Liver (tissue), 9 donors: ENCODE results near the gene CFAP53. TPM values are rescaled to one million over a fixed set of nuclear protein-coding genes. Genes with fewer than 3 reads are reported as not detected.
A peak's percentile ranks its signal among the peaks of the same experiment; 100 is the strongest.

Experiments
- DNase-seq: peaks from one replicate; pipeline ENCODE4 v3.0.0-alpha.2; 2017; ENCODE audit warnings: low spot score
- H3K27ac ChIP-seq, 2 donors: one replicate each; pipeline ENCODE4 v1.7.0; 2013; ENCODE audit warnings: inconsistent platforms in 2 of 2, low read length in 2 of 2, control low read depth in 1 of 2, low read depth in 1 of 2, mild to moderate bottlenecking in 1 of 2
- H3K27me3 ChIP-seq, 4 donors: one replicate each; pipeline versions ENCODE4 v1.6.1 to v1.7.0; 2013; ENCODE audit warnings: low read length in 3 of 4, inconsistent platforms in 1 of 4, mild to moderate bottlenecking in 1 of 4, moderate library complexity in 1 of 4; ENCODE audit not compliant: control insufficient read depth in 4 of 4, insufficient read depth in 4 of 4
- H3K36me3 ChIP-seq, 4 donors: one replicate each; pipeline versions ENCODE4 v1.6.1 to v1.7.0; 2013; ENCODE audit warnings: low read length in 3 of 4, mild to moderate bottlenecking in 3 of 4, low read depth in 1 of 4, moderate library complexity in 1 of 4; ENCODE audit not compliant: control insufficient read depth in 4 of 4, insufficient read depth in 3 of 4
- H3K4me1 ChIP-seq, 4 donors: one replicate each; pipeline versions ENCODE4 v1.6.1 to v1.7.0; 2013; ENCODE audit warnings: low read length in 3 of 4, mild to moderate bottlenecking in 3 of 4, moderate library complexity in 1 of 4; ENCODE audit not compliant: control insufficient read depth in 4 of 4, insufficient read depth in 4 of 4
- H3K4me3 ChIP-seq, 3 donors: one replicate each; pipeline versions ENCODE4 v1.6.1 to v1.7.0; 2013; ENCODE audit warnings: low read length in 3 of 3, control low read depth in 1 of 3, low read depth in 1 of 3, mild to moderate bottlenecking in 1 of 3
- H3K9ac ChIP-seq, 2 donors: one replicate each; pipeline ENCODE4 v1.7.0; 2013; ENCODE audit warnings: low read length in 2 of 2, mild to moderate bottlenecking in 2 of 2, moderate library complexity in 2 of 2, control low read depth in 1 of 2, low read depth in 1 of 2
- H3K9me3 ChIP-seq, 4 donors: one replicate each; pipeline versions ENCODE4 v1.6.1 to v1.7.0; 2013; ENCODE audit warnings: low read length in 3 of 4; ENCODE audit not compliant: control insufficient read depth in 4 of 4
- CTCF ChIP-seq: fragments of 150-350 bp; IDR thresholded peaks from 2 replicates; pipeline ENCODE4 v1.5.1; 2017; ENCODE audit warnings: improper control_type of control experiment, low read depth, low read length; ENCODE audit not compliant: missing input control
- EGR1 ChIP-seq, 2 donors: IDR thresholded peaks; 2 replicates each; pipeline ENCODE4 v1.6.1; 2016 to 2018; ENCODE audit warnings: antibody characterized with exemption in 2 of 2, low read depth in 2 of 2
- FOXA2 ChIP-seq: IDR thresholded peaks from 2 replicates; pipeline ENCODE4 v1.6.1; 2016; ENCODE audit warnings: antibody characterized with exemption
- GABPA ChIP-seq, 2 donors: IDR thresholded peaks in 1 of 2; conservative IDR thresholded peaks in 1 of 2; 2 replicates each; pipeline ENCODE4 v1.6.1; 2016; ENCODE audit warnings: antibody characterized with exemption in 2 of 2, mild to moderate bottlenecking in 1 of 2, moderate library complexity in 1 of 2
- HNF4A ChIP-seq, 2 donors: conservative IDR thresholded peaks; 2 replicates each; pipeline ENCODE4 v1.6.1; 2016; ENCODE audit warnings: antibody characterized with exemption in 2 of 2, mild to moderate bottlenecking in 2 of 2
- HNF4G ChIP-seq: IDR thresholded peaks from 2 replicates; pipeline ENCODE4 v1.6.1; 2016; ENCODE audit warnings: antibody characterized with exemption
- JUND ChIP-seq, 2 donors: IDR thresholded peaks; 2 replicates each; pipeline ENCODE4 v1.6.1; 2016; ENCODE audit warnings: antibody characterized with exemption in 2 of 2
- MAX ChIP-seq: IDR thresholded peaks from 2 replicates; pipeline ENCODE4 v1.6.1; 2016; ENCODE audit warnings: antibody characterized with exemption
- REST ChIP-seq: IDR thresholded peaks from 2 replicates; pipeline ENCODE4 v1.6.1; 2016; ENCODE audit warnings: antibody characterized with exemption, mild to moderate bottlenecking
- RXRA ChIP-seq, 2 donors: IDR thresholded peaks; 2 replicates each; pipeline ENCODE4 v1.6.1; 2017 to 2018; ENCODE audit warnings: antibody characterized with exemption in 2 of 2, mild to moderate bottlenecking in 1 of 2
- SP1 ChIP-seq: IDR thresholded peaks from 2 replicates; pipeline ENCODE4 v1.6.1; 2018; ENCODE audit warnings: antibody characterized with exemption, mild to moderate bottlenecking
- TAF1 ChIP-seq: conservative IDR thresholded peaks from 2 replicates; pipeline ENCODE4 v1.6.1; 2016; ENCODE audit warnings: antibody characterized with exemption, mild to moderate bottlenecking
- YY1 ChIP-seq: IDR thresholded peaks from 2 replicates; pipeline ENCODE4 v1.6.1; 2016; ENCODE audit warnings: antibody characterized with exemption, mild to moderate bottlenecking
- WGBS: extraction: QIAGEN DNeasy Blood & Tissue Kit; methylation state at CpG from one replicate; pipeline ENCODE4 v1.1.7; 2013; 5-methylcytosine and 5-hydroxymethylcytosine counted together
- polyA plus RNA-seq, 2 donors: library from polyadenylated mRNA; stranded (reverse) in 1 of 2; unstranded in 1 of 2; fragments of 200-250 nt in 1 of 2; fragments of >200 nt in 1 of 2; fragmentation: Nextera tagmentation in 1 of 2; extraction: Ambion mirVana in 1 of 2; gene quantifications; one replicate each; pipeline versions ENCODE4 v1.2.1 to v1.2.3, GENCODE V29; 2013 to 2015
- total RNA-seq, 2 donors: library from RNA; depleted of rRNA; stranded (reverse); fragments of >200 nt; gene quantifications; one replicate each; pipeline ENCODE4 v1.2.3, GENCODE V29; 2014
- donor health status: healthy.
- donor health status: healthy.
- donor health status: healthy.
- donor health status: healthy.
- donor health status: healthy.

The CFAP53 gene
- total and polyA plus RNA-seq, 4 donors = 0.05 to 0.14 (median 0.09) TPM

- TF ChIP-seq REST (peak; percentile 24), RXRA (IDR thresholded peaks at IDR 0.05) (peak; percentile 92 to 94), GABPA (IDR thresholded peaks at IDR 0.05 in 1 of 2, conservative IDR thresholded peaks at IDR 0.05 in 1 of 2) (peak in 1 of 2 donors; percentile 19), YY1 (peak; percentile 59), JUND (IDR thresholded peaks at IDR 0.05) (peak in 1 of 2 donors; percentile 47), SP1 (peak; percentile 96), MAX (peak; percentile 56)
Observed at GRCh38 chr18:50313873-50314460, 47.7 kb upstream of the CFAP53 start (continued).

GRCh38 chr18:50313031-50313607 is 46.8 kb upstream of the CFAP53 start:
- 89% methylated on average over 2 of the region's 2 CpGs for WGBS
- Histone ChIP-seq H3K9ac (no peak overlapping the region), H3K4me1 (peaks cover 2 to 18% (median 6%) of the 10 kb centered on the region in 4 donors), H3K36me3 (no peaks in the 10 kb centered on the region), H3K4me3 (no peak overlapping the region), H3K9me3 (no peaks in the 10 kb centered on the region), H3K27me3 (no peaks in the 10 kb centered on the region), H3K27ac (no peak overlapping the region)
- TF ChIP-seq RXRA (IDR thresholded peaks at IDR 0.05) = no peak
- no peak for DNase-seq

- 93% methylated on average over 7 of the region's 7 CpGs for WGBS
- Histone ChIP-seq H3K36me3 (no peaks in the 10 kb centered on the region), H3K9me3 (no peaks in the 10 kb centered on the region), H3K27ac (no peak overlapping the region), H3K4me1 (peaks cover 2 to 25% (median 9%) of the 10 kb centered on the region in 4 donors), H3K27me3 (no peaks in the 10 kb centered on the region), H3K4me3 (no peak overlapping the region), H3K9ac (no peak overlapping the region)
- no peak for DNase-seq
- TF ChIP-seq JUND (IDR thresholded peaks at IDR 0.05) (no peak), HNF4A (conservative IDR thresholded peaks at IDR 0.05) (no peak), FOXA2 (no peak), GABPA (IDR thresholded peaks at IDR 0.05 in 1 of 2, conservative IDR thresholded peaks at IDR 0.05 in 1 of 2) (no peak), RXRA (IDR thresholded peaks at IDR 0.05) (no peak), TAF1 (no peak), SP1 (no peak), CTCF (no peak), EGR1 (IDR thresholded peaks at IDR 0.05; ENCODE audit: low read depth in 2 of 2) (no peak), HNF4G (no peak)
Observed at GRCh38 chr18:50312296-50313030, 46.2 kb upstream of the CFAP53 start.
